Kidney glomerular epithelial cell (primary cell): ENCODE results near the gene HOXA7.

ENCODE experiments used
- DNase-seq: peaks from one replicate; lab custom pipeline; 2025; lab: John Stamatoyannopoulos, UW

HOXA7 gene

DNA sequence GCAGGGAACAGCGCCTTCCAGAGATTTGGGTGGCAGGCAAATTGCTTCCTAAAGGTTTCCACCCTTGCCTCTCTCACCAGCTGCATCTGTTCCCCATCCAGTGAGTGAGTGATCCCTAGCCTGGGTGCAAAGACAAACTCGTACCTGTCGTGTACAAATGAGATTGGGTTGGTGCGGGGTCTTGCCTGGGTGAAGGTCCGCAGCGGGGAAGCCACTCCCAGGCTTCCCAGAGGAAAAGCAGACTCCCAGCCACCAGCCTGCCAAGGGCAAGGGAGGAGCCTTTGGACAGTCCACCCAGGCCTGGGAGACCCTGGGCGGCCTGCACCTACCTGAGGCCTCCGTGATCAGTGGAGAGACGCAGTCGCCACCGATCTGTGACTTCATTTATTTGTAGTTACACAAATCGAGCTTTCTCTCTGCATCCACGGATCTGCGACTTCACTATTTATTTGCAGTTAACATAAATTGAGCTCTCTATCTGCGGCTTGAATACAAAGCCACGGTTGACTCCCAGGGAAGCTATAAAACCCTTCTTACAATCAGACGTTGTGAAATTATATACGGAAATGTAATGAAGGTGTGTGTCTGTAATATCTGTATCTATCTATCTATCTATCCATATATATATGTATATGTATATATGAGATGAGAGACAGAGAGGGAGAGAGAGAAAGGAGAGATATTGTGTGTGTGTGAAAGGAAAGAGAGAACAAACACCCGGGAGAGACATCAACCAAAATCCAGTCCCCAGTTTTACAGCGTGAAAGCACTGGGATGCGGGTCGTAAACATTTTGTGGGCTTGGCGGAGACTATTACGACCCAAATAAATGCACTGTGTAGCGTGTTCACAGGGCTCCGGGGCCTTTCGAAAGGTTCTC lies 3.0 kb upstream of the HOXA7 start:
- no peak for DNase-seq

GRCh38 chr7:27158436-27159265 lies 2.2 kb upstream of the HOXA7 start:
- no peak for DNase-seq

- no peak for DNase-seq
Observed at GRCh38 chr7:27157702-27158431, 1.4 kb upstream of the HOXA7 start.

DNA sequence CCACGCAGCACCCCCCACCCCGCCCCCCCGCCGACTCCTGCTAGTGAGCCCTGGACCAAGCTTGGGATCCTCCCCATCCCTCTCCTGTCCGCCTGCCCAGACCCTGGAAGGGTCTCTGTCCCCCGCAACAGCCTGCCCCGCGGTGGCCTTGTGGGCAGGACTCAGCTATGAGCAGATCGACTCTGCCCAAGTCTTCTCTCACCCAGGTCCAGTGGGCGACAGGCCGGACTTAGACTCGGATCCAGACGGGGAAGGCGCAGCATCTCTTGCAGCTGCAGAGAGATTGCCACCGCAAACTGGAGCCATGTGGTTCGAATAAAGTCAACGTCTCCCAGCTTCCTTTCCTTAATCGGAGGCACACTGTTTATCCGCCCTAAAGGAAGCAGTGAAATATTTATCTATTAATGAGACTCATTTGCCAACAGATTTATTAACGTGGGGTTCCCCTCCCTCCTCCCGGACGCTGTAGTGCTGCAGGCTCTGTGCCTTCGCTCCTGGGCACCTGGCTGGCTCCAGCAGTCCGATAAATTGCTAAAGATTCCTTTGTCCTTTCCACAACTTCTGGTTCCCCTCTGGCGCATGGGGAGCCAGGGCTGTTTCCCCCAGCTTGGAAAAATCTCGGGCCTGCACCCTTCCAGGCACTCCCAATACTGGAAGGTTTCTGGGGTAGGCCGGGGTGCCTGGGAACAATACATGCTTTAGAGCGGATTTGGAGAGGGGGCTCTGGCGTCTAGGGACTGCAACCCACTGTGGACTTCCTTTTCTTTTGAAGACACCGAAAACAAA lies 634 bp upstream of the HOXA7 start:
- DNase-seq: no peak

- DNase-seq: no peak
Observed at GRCh38 chr7:27155816-27156507, 513 bp downstream of the HOXA7 start.

GRCh38 chr7:27154901-27155815 lies 1.3 kb downstream of the HOXA7 start:
- DNase-seq: no peak

GRCh38 chr7:27154369-27154768 lies 2.1 kb downstream of the HOXA7 start:
- DNase-seq: no peak

- DNase-seq: no peak
Observed at GRCh38 chr7:27153526-27153925, 2.9 kb downstream of the HOXA7 start.

- no peak for DNase-seq
Observed at GRCh38 chr7:27152816-27153442, 3.5 kb downstream of the HOXA7 start.

DNA sequence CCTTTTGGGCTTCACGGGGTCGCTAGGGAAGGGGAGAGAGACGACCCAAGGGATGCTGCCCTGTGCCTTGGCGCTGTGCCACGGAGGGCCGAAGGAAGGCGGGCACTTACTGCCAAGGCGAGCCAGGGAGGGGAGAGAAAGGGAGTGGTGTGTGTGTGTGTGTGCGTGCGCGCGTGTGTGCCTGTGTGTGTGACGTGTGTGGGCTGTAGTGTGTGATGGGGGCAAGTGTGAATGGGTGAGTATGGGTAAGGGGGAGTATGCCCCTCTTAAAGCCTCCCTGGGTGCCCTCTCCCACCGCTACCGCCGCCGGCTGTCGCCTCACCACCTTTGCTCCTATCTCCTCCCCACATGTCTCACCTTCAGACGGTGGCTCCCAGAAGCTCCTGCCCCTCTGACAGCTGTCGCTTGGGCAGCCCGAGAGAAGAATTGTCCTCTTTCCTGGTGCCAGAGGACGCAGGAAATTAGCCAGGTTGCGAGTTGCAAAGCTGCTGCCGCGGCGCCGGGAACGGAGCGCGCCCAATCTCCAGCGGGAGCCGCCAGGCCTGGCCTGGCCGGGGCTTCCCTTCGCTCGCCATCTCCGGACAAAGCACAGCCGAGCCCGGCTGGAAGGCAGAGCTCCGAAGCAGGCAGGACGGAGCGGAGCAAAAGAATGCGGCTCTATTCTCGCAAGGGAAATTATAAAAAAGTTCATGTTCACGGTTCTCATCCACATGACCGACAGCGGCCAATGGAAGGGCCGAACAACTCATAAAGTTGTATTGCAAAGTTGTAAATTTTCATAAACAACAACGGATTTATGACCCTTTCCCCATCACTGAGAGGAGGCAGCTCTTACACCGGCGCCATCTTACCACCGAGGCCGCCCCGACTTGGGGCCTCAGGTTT lies 4.3 kb downstream of the HOXA7 start, which contains the start of gene HOXA3:
Gene HOXA3, minus strand, starts transcription at position 653 of the 885 bp plus-strand sequence. CDS start 41,943 bp downstream, outside the sequence.
- no peak for DNase-seq

DNA sequence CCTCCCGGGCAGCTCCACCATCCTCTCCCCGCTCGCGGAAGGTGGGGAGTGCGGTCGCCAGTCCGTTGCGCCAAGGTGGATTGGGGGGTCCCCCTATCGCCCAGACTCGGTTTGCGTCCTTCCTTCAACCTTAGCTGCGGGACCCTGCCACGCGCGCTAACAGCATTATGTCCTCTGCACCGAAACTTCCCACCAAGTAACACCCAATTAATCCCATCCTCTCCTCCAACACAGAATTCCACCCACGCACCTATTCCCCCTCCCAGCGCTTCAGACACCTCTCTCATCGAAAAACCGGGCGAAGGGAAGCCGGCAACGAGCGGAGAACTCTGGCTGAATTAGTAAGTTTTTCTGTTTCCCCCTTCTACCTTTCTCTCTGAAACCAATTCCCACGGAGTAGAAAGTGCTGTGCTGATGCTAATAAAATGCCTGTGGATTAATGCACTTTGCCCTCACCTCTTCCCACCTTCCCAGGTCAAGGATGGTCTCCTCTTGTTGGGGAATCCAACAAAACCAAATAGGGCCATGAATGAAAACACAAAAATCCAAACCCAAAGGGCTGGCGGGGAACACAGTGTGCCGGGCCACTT lies 5.0 kb downstream of the HOXA7 start:
- no peak for DNase-seq

DNA sequence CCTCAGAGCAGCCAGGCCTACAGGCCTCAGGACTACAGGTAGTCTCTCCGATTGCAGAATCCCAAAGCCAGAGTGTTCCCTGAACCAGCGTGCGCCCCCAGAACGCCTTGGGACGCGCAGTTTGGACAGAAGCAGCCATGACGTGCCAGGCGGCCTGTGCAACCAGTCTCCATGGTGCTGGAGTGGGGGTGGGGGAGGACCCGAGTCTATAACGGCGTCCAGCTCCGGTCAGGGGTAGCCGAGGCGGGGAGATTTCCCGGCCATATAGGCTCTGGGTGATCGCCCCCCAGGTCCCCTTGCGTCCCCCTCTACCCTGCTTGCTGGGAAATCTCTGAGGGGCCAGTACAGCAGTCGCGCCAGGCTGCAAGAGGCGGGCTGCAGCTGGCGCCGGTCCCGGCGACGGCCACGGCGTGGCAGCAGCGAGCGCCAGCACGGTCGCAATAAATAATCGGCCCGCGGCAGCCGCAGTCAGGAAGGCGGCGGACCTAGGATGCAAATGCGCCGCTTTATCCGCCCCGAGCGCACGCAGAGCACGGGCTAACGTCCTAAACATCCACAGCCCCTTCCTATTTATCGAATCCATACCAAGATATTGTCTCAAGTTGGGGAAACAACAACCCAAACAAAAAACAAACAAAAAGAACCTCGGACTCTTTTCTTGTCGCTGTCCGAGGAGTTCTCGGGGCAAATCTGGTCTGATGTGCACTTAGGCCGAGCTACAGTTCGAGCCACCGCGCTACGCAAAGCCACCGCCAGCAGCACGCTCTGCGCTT lies 5.7 kb downstream of the HOXA7 start:
- DNase-seq: no peak

- DNase-seq: no peak
Observed at GRCh38 chr7:27149842-27150567, 6.5 kb downstream of the HOXA7 start.

- no peak for DNase-seq
Observed at GRCh38 chr7:27148756-27149641, 7.5 kb downstream of the HOXA7 start.

DNA sequence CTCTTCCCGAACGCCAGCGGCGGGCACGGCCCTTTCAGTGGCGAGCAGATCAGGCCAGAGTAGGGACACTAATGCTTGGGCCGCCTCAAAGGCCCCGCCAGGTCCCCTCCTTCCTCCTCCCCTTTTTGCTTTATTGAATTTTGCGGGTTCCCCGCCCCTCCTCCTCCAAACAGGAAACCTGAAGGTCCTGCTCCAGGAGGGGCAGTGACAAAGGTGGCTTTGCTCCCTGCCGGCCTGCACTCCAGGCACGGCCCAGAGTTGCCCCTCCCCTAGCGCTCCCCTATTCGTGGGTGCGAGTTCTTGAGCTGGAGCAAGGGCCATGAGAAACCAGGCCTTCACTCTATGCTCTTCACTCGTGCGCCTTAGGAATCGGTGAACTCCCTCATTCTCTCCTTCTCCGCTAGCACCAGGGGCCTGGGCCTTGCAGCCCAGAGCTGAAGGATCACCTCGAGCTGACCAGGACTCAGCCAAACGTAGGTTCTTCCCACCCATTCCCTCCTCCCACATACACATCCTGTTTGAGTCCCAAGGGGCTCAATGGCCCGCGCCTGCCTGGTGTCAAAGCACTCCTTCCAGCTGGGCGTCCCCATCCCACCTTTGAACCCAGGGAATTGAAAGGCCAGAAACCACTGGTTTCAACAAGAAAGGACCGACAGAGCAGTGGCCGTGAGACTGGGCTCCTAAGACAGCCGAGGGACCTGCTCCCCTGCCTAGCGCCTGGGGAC lies 8.3 kb downstream of the HOXA7 start:
- DNase-seq: no peak
